DOHH2 (cell line): Measurements from ENCODE around the gene ST6GALNAC6.

Experiments used
- H3F3A ChIP-seq: fragments of 200-600 bp; sonication (generic), shearing (Covaris generic); 2 replicates; pipeline ENCODE4 v1.6.0; 2016; ENCODE audit warnings: antibody characterized with exemption, mild to moderate bottlenecking; ENCODE audit not compliant: control insufficient read depth, insufficient read depth
- H3K27ac ChIP-seq: fragments of 200-600 bp; sonication (generic); 2 replicates; pipeline ENCODE4 v1.5.1; 2014; ENCODE audit warnings: low read depth, mild to moderate bottlenecking, low read length, moderate library complexity
- H3K27me3 ChIP-seq: fragments of 200-600 bp; sonication (generic); 2 replicates; pipeline ENCODE4 v1.6.1; 2014; ENCODE audit warnings: mild to moderate bottlenecking, low read length, mixed read lengths; ENCODE audit not compliant: control insufficient read depth
- H3K36me3 ChIP-seq: fragments of 200-600 bp; sonication (generic); 2 replicates; pipeline ENCODE4 v1.6.1; 2014; ENCODE audit warnings: mild to moderate bottlenecking, low read length, moderate library complexity, mixed read lengths; ENCODE audit not compliant: control insufficient read depth
- H3K4me1 ChIP-seq: fragments of 200-600 bp; sonication (generic); 2 replicates; pipeline ENCODE4 v1.6.1; 2014; ENCODE audit warnings: mild to moderate bottlenecking, low read length, mixed read lengths; ENCODE audit not compliant: control insufficient read depth
- H3K4me2 ChIP-seq: fragments of 200-600 bp; sonication (generic); 2 replicates; pipeline ENCODE4 v1.6.0; 2014; ENCODE audit warnings: mild to moderate bottlenecking, low read length, moderate library complexity
- H3K4me3 ChIP-seq: fragments of 200-600 bp; sonication (generic); 2 replicates; pipeline ENCODE4 v1.5.1; 2014; ENCODE audit warnings: mild to moderate bottlenecking, low read length, mixed read lengths
- H3K79me2 ChIP-seq: fragments of 200-600 bp; sonication (generic); 2 replicates; pipeline ENCODE4 v1.6.1; 2014; ENCODE audit warnings: mild to moderate bottlenecking, low read length, mixed read lengths; ENCODE audit not compliant: control insufficient read depth
- H3K9me2 ChIP-seq: fragments of 200-600 bp; sonication (generic); replicated peaks from 2 replicates; pipeline ENCODE4 v1.6.1; 2014; ENCODE audit warnings: mild to moderate bottlenecking, low read length, mixed read lengths; ENCODE audit not compliant: control insufficient read depth
- H3K9me3 ChIP-seq: fragments of 200-600 bp; sonication (generic); 2 replicates; pipeline ENCODE4 v1.6.1; 2014; ENCODE audit warnings: antibody characterized with exemption, low read length, mixed read lengths; ENCODE audit not compliant: control insufficient read depth, insufficient read depth
- H4K20me1 ChIP-seq: fragments of 200-600 bp; sonication (generic); 2 replicates; pipeline ENCODE4 v1.6.0; 2014; ENCODE audit warnings: low read depth, mild to moderate bottlenecking, antibody characterized with exemption, low read length, moderate library complexity; ENCODE audit not compliant: control insufficient read depth, insufficient read depth
- CTCF ChIP-seq: fragments of 200-600 bp; sonication (generic); IDR thresholded peaks from one replicate; pipeline ENCODE4 v1.5.1; 2014; ENCODE audit warnings: antibody characterized with exemption, mild to moderate bottlenecking, low read depth, low read length; ENCODE audit not compliant: poor library complexity, severe bottlenecking
- EZH2phosphoT487 ChIP-seq: fragments of 200-600 bp; sonication (generic); IDR thresholded peaks from 2 replicates; pipeline ENCODE4 v1.6.1; 2017; ENCODE audit warnings: borderline replicate concordance, mild to moderate bottlenecking, antibody characterized with exemption, low read length, moderate library complexity, mixed read lengths

ST6GALNAC6 gene

GRCh38 chr9:127835991-127836516 is 63.3 kb downstream of the ST6GALNAC6 start:
- TF ChIP-seq EZH2phosphoT487 (no peak), CTCF (no peak)
- Histone ChIP-seq H4K20me1 (no peaks in the 10 kb centered on the region), H3K36me3 (no peaks in the 10 kb centered on the region), H3K4me1 (peaks cover 3% of the 10 kb centered on the region; the same call in 1 of the 2 replicates), H3K27ac (no peak overlapping the region), H3K9me3 (no peaks in the 10 kb centered on the region), H3K9me2 (no peaks in the 10 kb centered on the region), H3K4me2 (no peak overlapping the region), H3K27me3 (peaks cover 3% of the 10 kb centered on the region; the same call in 1 of the 2 replicates), H3F3A (no peaks in the 10 kb centered on the region), H3K4me3 (no peak overlapping the region), H3K79me2 (no peaks in the 10 kb centered on the region)
